OCI-M2 (cell line): ENCODE data around the gene SRRM3.
"Not testable (repeated sequence)": the region's sequence is repeated elsewhere in the genome, so short reads cannot be mapped to it uniquely, and the experiment has no call there.

Experiments used
- DNase-seq: peaks from one replicate; lab custom pipeline; 2025; ENCODE audit not compliant: unreplicated experiment; lab: John Stamatoyannopoulos, UW

Gene SRRM3

DNA sequence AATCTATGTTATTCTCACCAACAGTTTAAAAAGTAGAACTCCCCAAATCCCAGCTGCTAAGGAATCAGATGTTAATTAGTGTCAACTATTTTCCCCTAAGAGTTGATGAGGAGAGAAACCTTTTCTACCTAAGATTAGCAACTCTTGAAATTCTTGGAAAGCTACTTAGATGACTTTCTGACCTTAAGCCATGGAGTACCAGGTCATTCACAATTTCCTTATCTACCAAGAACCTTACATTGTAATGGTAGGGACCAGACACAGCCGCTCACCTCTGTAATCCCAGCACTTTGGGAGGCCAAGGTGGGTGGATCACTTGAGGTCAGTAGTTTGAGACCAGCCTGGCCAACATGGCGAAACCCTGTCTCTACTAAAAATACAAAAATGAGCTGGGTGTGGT lies 133.7 kb downstream of the SRRM3 start:
- not testable (repeated sequence) for DNase-seq

DNA sequence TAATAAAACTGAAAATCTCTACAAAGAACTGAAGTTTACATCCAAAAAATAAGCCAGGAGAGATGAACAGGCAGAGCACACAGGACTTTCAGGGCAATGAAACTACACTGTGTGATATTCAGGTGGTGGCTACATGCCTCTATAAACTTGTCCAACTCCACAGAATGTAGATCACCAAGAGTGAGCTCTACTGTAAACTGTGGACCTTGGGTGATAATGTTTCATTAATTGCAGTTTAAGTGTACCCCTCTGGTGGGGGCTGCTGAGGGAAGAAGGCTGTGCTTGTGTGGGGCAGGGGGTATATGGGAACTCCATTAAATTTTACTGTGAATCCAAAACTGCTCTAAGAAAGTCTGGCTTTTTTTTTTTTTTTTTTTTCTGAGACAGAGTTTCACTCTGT lies 134.4 kb downstream of the SRRM3 start:
- DNase-seq: no peak
